Kidney (tissue), 14 donors: ENCODE measurements around the gene NECAB3. TPM values are rescaled to one million over a fixed set of nuclear protein-coding genes. Genes with fewer than 3 reads are reported as not detected.

Source experiments
- DNase-seq, 5 donors: peaks; one replicate each; pipeline ENCODE4 v3.0.0-alpha.2; 2013 to 2020
- FAIRE-seq: peaks from 2 replicates; lab custom pipeline; 2012; peaks lifted over from hg19 to GRCh38; lab: Jason Lieb, UNC
- H3K27ac ChIP-seq, 2 donors: one replicate each; pipeline ENCODE4 v1.7.0; 2013; ENCODE audit warnings: low read depth in 2 of 2, low read length in 2 of 2, inconsistent platforms in 1 of 2
- H3K27me3 ChIP-seq: one replicate; pipeline ENCODE4 v1.7.1; 2013; ENCODE audit warnings: low read length, inconsistent platforms; ENCODE audit not compliant: control insufficient read depth, insufficient read depth
- H3K36me3 ChIP-seq, 3 donors: one replicate each; pipeline versions ENCODE4 v1.7.0 to v1.7.1; 2013; ENCODE audit warnings: low read length in 3 of 3, control low read depth in 1 of 3, inconsistent platforms in 1 of 3; ENCODE audit not compliant: insufficient read depth in 3 of 3, control insufficient read depth in 2 of 3
- H3K4me1 ChIP-seq, 3 donors: one replicate each; pipeline versions ENCODE4 v1.7.0 to v1.7.1; 2013; ENCODE audit warnings: low read length in 3 of 3, inconsistent platforms in 1 of 3, low read depth in 1 of 3; ENCODE audit not compliant: control insufficient read depth in 2 of 3, insufficient read depth in 2 of 3
- H3K4me3 ChIP-seq, 3 donors: one replicate each; pipeline versions ENCODE4 v1.7.0 to v1.8.1; 2013; ENCODE audit warnings: low read length in 3 of 3, control low read depth in 1 of 3, inconsistent platforms in 1 of 3
- H3K9ac ChIP-seq, 3 donors: one replicate each; pipeline versions ENCODE4 v1.7.0 to v1.7.1; 2013; ENCODE audit warnings: low read length in 3 of 3, control low read depth in 1 of 3, inconsistent platforms in 1 of 3
- H3K9me3 ChIP-seq, 3 donors: one replicate each; pipeline versions ENCODE4 v1.7.0 to v1.7.1; 2013; ENCODE audit warnings: low read length in 3 of 3, control low read depth in 1 of 3, inconsistent platforms in 1 of 3; ENCODE audit not compliant: control insufficient read depth in 2 of 3, insufficient read depth in 1 of 3
- CTCF ChIP-seq: IDR thresholded peaks from 3 replicates; pipeline ENCODE4 v1.5.1; 2012; ENCODE audit warnings: mild to moderate bottlenecking, moderate library complexity, borderline replicate concordance; ENCODE audit not compliant: insufficient read depth; ENCODE audit errors: extremely low read depth
- intact Hi-C: fragments of 100-400 bp; cut with DNase I; formaldehyde crosslinking; loops from one replicate; pipeline ENCODE4 v1.11.1; 2022
- polyA plus RNA-seq: library from polyadenylated mRNA; stranded (reverse); fragments of 350-450 nt; fragmentation: Illumina TruSeq; extraction: RNeasy Lipid Tissue Mini Kit (QIAGEN cat#74804); gene quantifications from one replicate; pipeline ENCODE4 v1.2.3, GENCODE V29; 2014; ENCODE audit warnings: low read depth, low replicate concordance; ENCODE audit not compliant: insufficient read depth
- total RNA-seq: library from RNA; stranded (reverse); fragmentation: NEBNext Ultra II Directional; extraction: Animal tissue kit (Norgen Biotek cat#: 25700); gene quantifications from one replicate; pipeline ENCODE4 v1.2.1, GENCODE V29; 2021
- donor health status: control.
- donor health status: control.
- donor health status: control.
- donor health status: control.
- donor health status: control.
- donor health status: DM: yes; HTN: yes; CAD: no.
- donor health status: Normal renal cell carcinoma (clear cell type).

NECAB3 gene
- total and polyA plus RNA-seq, 2 donors from 2014 or later: 19.7 to 35.6 TPM

- Histone ChIP-seq H3K4me3 (no peak overlapping the region), H3K27ac (peak overlapping the region in 1 of 2 donors; percentile 43), H3K9ac (no peak overlapping the region), H3K36me3 (no peaks in the 10 kb centered on the region), H3K9me3 (no peaks in the 10 kb centered on the region), H3K4me1 (no peaks in the 10 kb centered on the region), H3K27me3 (no peaks in the 10 kb centered on the region)
- intact Hi-C loops: no loop called here
- FAIRE-seq: no peak
- DNase-seq: peak in 1 of 5 donors; percentile 41
- TF ChIP-seq CTCF: no peak
Observed at GRCh38 chr20:33693741-33694638, 19.8 kb upstream of the NECAB3 start.

GRCh38 chr20:33693289-33693688 lies 19.1 kb upstream of the NECAB3 start:
- FAIRE-seq (no peak), DNase-seq (no peak)
- Histone ChIP-seq H3K9me3 (no peaks in the 10 kb centered on the region), H3K4me1 (no peaks in the 10 kb centered on the region), H3K27me3 (no peaks in the 10 kb centered on the region), H3K36me3 (no peaks in the 10 kb centered on the region), H3K9ac (no peak overlapping the region), H3K27ac (no peak overlapping the region), H3K4me3 (no peak overlapping the region)
- intact Hi-C loops: no loop called here
- no peak for TF ChIP-seq CTCF

GRCh38 chr20:33689973-33690372 lies 15.7 kb upstream of the NECAB3 start:
- DNase-seq (no peak), FAIRE-seq (no peak)
- intact Hi-C loops: no loop called here
- Histone ChIP-seq H3K4me1 (peaks cover 0 to 6% (median 0%) of the 10 kb centered on the region in 3 donors), H3K27ac (no peak overlapping the region), H3K27me3 (no peaks in the 10 kb centered on the region), H3K9ac (no peak overlapping the region), H3K36me3 (no peaks in the 10 kb centered on the region), H3K9me3 (no peaks in the 10 kb centered on the region), H3K4me3 (no peak overlapping the region)
- no peak for TF ChIP-seq CTCF
